Measurements from ENCODE around the gene EPN1.

EPN1 gene

DNA sequence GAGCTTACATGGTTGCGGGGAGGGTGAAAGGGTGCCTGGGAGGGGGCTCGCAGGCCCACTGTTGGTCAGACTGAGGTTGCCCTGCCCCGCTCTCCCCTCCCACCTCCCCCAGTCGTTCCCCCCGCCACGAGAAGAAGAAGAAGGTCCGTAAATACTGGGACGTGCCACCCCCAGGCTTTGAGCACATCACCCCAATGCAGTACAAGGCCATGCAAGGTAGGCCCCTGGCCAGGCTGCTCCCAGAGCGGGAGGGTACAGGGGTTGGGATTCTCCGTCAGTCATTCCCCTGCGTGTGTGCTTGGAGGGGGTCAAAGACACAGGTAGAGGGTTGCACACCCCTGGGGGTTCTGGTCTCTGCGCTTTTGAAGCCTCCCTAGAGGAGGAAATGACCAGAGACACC, 14.6 kb upstream of the EPN1 start:
- no peak for DNase-seq (ENCODE audit: low read depth in 2 of 2, low spot score in 1 of 2)

DNA sequence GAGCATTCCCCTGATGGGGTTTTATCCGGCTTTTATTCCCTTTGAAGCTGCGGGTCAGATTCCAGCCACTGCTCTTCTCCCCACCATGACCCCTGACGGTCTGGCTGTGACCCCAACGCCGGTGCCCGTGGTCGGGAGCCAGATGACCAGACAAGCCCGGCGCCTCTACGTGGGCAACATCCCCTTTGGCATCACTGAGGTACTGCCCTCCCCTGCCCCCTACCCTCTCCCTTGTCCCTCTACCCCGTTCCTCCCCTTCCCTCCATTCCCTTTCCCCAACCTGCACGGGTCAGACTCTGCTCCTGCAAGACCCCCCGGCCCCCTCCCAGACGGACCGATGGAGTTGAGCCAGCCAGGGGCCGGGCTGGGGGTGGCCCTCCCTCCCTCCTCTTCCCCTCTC, 14.0 kb upstream of the EPN1 start:
- DNase-seq (ENCODE audit: low read depth in 2 of 2, low spot score in 1 of 2) = no peak

DNA sequence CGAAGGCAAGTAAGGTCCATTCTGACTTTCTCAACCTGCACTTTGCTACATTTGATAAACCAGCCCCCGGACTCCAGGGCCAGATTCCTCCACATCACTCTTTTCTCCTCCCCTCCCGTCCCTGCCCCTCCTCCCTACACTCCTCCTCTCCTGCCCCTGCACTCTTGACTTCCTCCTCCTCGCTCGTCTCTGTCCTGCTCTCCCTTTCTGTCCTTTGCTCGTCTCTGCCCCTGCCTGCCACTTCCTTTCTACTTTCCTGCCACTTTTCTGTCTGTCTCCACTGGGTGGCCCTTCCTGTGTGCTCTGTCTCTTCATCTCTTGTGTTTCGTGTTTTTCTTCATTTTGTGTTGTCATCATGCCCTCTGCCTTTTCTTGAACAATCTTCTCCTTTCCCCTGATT, 13.2 kb upstream of the EPN1 start:
- no peak for DNase-seq (ENCODE audit: low read depth in 2 of 2, low spot score in 1 of 2)

DNA sequence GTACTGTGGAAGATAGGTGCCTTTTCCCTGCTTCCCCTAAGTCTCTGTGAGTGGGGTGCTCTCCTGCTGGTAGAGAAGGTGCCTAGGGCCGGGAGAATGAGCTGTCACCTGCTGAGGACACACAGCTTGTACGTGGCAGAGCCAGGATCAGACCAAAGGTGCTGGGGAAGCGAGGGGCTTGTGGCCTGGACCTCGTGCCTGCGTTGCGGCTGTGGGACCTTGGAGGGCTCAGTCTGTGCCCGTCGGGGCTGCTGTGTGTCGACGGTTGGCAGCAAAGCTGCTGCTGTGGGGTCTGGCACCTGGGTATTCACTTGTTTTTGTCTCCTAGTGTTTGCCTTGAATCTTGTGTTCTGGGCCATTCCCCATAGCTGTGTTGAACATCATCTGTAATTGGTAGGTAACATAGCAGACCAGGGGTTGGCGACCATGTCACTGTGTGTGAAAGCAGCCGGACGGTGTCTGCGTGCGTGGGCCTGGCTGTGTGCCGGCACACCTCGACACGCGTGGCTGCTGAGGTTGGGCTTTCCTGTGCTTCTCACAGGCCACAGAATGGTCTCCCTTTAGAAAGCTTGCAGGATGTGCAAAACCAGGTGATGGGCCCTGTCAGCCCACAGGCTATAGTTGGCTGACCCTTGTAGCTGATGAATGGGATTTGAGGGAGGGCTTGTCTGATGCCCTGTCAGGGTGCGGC, 11.0 kb upstream of the EPN1 start:
- no peak for DNase-seq (ENCODE audit: low read depth in 2 of 2, low spot score in 1 of 2)

DNA sequence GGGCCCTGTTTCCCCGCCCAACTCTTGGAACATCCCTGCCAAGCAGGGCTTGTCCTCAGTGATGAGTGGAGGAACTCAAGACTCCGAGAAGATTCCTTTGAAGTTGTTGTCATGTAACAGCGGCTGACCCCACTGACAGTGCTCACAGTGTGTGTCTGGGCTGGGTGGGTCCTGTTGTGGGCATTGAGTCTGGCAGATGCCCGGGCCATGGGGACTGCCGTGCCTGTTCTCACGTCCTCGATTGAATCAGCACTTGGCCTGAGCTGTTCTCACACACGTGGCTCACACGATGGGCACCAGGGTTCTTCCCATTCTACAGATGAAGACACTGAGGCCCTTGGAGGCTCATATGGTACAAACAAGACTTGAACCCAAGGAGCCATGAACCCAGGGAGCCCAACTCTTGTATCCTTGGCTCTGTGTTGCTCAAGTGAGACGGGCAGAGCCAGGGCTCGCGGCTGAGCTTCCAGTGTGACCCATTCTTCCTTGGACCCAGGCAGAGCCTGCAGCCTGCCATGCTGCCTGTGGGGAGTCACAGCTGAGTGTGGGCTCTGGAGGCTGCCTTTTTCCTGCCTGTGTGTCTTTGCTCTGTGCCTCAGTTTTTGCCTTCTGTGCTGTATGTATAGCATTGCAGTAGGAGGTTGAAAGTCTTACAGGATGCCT, 8.6 kb upstream of the EPN1 start:
- DNase-seq (ENCODE audit: low read depth in 2 of 2, low spot score in 1 of 2) = no peak

DNA sequence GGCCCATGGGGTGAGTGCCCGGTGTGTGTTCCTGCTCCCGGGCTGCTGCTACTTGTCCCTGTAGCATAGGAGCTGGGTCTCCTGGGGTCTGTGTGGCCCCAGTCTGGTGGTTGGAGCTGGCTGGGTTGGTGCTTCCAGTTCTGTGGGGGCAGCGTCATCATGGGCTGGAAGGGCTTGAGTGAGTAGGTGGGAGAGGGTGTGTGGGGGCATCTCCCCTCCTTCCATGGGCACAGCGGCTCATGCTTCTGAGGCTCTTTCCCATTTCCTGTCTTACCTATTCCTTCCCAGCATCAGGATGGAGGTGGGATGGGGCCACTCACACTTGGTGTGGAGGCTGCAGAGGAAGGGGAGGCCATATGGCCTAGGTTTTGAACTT, 8.0 kb upstream of the EPN1 start:
- no peak for DNase-seq (ENCODE audit: low read depth in 2 of 2, low spot score in 1 of 2)

DNA sequence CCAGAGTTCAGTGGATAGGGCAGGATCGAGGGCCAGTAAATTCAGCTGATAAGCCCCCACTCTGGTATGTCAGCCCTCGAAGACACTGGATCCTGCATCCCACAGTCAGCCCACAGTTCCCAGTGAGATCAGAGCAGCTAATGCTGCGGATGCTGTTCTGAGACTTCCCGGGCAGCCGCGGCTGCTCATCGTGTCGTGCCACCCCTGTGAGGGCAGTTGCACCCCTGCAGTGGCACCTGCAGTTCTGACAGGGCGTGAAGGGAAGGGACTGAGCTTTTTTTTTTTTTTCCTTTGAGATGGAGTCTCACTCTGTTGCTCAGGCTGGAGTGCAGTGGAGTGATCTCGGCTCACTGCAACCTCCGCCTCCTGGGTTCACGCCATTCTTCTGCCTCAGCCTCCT, 7.5 kb upstream of the EPN1 start:
- no peak for DNase-seq (ENCODE audit: low read depth in 2 of 2, low spot score in 1 of 2)

DNA sequence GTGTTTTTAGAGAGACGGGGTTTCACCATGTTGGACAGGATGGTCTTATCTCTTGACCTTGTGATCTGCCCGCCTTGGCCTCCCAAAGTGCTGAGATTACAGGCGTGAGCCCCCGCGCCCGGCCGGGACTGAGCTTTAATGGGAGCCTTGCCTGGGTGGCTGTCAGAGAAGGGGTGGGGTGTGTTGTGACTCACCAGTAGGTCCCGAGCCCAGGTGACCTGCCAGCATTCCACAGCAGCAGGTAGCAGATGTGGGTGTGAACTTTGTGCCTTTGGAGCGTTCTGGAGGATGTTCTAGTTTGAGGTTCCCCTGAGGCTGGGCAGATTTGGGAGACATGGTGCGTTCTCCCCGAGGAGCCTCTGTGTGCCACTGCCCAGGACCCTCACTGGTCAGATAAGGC, 7.1 kb upstream of the EPN1 start:
- no peak for DNase-seq (ENCODE audit: low read depth in 2 of 2, low spot score in 1 of 2)

DNA sequence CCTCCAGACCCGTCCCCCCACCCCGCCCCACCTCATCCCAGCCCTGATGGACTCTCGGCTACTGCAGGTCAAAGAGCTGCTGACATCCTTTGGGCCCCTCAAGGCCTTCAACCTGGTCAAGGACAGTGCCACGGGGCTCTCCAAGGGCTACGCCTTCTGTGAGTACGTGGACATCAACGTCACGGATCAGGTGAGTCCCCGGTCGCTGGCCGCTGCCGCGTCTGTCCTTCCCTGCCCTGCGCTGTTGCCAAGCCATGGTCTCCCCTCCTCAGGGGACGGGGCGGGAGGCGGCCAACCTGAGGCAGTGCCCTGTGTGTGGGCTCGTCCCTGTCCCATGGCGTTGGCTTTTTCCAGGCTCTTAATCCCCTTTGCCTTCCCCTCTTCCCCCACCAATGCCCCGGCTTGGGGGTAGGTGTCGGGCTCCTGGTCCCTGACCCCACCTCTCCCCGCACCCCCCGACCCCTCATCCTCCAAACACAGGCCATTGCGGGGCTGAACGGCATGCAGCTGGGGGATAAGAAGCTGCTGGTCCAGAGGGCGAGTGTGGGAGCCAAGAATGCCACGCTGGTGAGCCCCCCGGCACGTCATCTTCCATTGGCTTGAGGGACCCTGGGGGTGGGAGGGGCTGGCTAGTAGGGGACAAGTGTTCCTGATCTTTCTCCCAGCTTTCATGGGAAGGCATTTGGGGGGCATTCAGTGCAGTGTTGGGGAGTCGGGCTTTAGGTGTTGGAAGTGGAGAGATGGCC, 6.2 kb upstream of the EPN1 start:
- no peak for DNase-seq (ENCODE audit: low read depth in 2 of 2, low spot score in 1 of 2)

DNA sequence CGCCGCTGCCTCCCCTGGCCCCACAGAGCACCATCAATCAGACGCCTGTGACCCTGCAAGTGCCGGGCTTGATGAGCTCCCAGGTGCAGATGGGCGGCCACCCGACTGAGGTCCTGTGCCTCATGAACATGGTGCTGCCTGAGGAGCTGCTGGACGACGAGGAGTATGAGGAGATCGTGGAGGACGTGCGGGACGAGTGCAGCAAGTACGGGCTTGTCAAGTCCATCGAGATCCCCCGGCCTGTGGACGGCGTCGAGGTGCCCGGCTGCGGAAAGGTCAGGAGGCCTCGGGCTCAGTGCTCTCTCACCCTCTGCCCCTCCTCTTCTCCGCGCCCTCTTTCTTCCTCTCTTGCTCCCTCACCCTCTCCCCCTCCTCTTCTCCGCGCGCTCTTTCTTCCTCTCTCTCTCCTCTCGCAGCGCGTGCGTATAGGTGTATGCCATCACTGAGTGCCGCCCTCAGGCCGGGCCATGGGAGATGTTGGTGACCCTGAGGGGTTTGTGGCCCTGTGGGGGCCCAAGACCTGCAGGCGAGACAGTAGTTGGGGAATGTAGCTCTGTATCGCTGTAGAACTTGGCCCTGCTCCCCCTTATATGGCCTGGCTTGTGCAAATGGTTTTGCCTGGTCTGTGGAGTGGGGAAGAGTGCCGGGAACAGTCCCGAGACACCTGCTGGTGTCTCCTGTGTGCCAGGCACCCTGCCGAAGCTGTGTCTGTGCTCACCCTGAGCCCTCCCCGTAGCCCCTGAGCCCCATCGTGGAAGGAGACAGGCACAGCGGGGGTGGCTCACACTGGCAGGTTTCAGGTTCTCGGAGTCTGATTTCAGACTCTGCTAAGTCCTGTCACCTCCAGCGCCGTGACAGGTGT, 5.4 kb upstream of the EPN1 start:
- DNase-seq (ENCODE audit: low read depth in 2 of 2, low spot score in 1 of 2) = no peak

DNA sequence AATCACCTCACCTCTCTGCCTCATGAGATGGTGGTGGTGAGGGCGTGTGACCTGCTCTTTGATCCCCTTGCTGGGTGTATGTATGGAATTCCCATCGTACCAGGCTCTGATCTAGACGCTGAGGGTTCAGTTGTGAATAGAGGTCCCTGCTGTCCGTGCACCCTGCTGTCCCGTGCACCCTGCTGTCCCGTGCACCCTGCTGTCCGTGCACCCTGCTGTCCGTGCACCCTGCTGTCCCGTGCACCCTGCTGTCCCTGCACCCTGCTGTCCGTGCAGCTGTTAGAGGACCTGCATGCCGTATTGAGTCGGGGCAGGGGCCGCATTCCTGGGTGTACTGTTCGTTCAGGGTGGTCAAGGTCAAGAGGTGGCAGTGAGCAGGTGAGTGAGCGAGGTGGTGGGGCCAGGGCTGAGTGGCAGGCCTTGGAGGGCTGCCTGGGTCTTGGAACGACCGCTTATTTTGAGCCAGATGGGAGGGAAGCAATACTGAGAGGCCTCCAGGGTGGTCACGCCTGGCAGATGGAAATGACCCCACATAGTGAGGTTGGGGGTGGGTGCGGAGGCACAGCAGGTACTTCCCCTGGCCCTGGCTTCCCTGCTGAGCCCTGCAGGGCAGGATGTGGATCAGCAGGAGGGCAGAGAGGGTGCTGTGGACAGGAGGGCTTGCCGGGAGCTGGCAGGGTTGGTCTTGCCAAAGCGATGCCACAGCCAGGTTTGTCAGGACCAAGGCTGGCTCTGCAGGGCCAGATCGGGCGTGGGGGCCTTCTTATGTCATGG, 4.6 kb upstream of the EPN1 start:
- DNase-seq (ENCODE audit: low read depth in 2 of 2, low spot score in 1 of 2) = no peak

DNA sequence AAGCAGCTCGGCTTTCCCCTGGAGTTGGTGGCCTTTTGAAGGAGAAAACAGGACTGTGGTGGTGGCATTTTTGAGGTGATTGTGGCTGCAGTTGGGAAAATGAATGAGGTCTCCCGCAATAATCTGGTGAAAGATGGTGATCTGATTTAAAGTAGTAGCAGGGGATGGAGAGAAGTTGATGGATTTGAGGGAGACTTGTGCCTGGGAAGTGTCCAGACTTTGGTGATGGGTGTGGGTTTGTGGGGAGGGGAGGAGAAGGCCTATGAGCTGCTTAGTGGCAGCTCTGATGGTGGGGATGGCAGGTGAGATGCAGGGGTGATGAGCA, 4.0 kb upstream of the EPN1 start:
- DNase-seq (ENCODE audit: low read depth in 2 of 2, low spot score in 1 of 2) = no peak

DNA sequence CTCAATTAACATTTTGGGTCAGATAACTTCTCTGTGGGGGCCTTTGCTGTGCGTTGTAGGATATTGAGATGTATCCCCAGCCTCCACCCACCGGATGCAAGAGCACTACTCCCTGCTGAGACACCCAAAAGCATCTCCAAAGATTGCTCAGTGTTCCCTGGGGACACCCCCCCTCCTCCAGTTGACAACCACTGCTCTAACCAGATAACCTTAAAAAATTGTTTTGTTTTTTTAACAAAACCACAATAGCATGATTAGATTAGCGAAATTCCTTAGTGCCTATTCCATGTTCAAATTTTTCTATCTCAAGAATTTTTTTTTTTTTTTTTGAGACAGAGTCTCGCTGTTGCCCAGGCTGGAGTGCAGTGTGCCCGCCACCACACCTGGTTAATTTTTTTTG, 2.6 kb upstream of the EPN1 start:
- DNase-seq (ENCODE audit: low read depth in 2 of 2, low spot score in 1 of 2) = no peak

DNA sequence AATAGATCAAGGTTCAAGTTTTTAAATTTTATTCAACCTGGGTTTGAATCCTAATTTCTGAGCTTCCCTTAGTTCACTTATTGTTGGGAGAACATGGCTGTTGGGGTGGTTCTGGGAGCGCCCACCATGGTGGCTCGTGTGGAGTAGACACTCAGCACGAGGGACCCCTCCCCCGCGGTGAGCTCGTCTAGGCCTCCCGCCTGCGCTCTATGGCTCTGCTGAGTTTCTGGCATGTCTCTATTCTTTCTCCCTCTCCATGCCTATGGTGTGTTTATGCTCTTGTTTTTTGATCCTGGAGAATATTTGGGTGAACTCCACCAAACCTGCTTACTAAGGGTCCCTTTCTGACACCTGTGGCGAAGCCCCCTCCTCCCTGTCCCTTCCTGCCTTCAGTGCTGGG, 1.6 kb upstream of the EPN1 start:
- no peak for DNase-seq (ENCODE audit: low read depth in 2 of 2, low spot score in 1 of 2)

DNA sequence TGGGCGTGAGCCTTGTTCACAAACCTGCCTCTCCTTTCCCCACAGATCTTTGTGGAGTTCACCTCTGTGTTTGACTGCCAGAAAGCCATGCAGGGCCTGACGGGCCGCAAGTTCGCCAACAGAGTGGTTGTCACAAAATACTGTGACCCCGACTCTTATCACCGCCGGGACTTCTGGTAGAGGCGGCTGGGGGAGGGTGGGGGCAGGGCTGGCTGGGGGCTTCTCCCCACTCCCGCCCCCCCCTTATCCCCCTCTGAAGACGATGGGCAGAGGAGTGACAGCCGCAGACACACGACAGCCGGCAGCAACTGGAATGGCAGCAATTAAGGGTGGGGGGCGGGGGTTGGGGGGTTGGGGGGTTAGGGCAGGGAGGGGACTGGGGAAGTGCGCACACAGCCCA, 1.1 kb upstream of the EPN1 start:
- DNase-seq (ENCODE audit: low read depth in 2 of 2, low spot score in 1 of 2) = no peak

DNA sequence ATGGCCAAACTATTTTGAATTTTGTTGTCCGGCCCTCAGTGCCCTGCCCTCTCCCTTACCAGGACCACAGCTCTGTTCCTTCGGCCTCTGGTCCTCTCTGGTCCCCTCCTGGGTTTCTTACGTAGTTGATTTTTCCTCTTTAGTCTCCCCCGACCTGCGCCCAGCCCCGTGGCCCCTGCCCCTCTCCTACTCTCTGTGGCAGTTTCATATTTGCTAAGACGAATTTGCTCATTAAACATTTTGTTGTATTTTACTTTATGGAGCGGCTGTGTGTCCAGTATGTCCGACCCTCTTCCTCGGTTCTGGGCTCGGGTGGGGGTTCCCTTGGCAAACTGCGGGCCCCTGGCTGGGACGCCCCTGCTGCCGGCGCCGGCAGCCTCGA, 576 bp upstream of the EPN1 start:
- no peak for DNase-seq (ENCODE audit: low read depth in 2 of 2, low spot score in 1 of 2)

DNA sequence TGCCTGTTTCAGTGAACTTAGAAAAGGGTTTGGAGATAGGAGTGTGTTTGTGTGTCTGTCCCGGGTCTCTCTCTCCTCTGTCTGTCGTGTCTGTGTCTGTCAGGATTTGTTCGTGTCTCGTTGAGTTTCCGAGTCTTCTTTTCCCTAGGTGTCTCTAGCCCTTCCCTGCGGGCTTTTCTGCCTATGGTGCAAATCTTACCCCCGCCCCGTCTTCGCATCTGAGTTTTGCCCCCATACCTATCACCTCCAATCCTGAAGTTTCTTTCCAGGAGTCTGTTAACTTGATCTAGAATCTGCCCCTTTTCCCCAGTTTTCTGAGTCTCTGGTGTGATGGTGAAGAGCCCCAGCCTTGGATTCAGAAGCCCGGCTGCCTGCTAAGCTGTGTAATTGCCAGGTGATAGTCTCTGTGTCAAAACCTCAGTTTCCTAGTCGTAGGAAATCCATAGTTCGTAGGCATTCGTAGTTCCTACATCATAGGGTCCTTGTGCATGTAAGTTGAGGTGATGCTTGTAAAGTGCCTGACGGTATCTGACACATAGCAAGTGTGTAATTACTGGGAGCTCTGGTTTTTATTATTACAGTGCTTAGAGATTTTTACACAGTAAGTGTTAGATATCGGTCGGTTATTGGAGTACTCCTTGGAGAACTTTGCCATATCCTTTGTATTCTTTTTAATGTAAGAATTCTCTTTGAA, 782 bp downstream of the EPN1 start:
- DNase-seq (ENCODE audit: low read depth in 2 of 2, low spot score in 1 of 2) = no peak

DNA sequence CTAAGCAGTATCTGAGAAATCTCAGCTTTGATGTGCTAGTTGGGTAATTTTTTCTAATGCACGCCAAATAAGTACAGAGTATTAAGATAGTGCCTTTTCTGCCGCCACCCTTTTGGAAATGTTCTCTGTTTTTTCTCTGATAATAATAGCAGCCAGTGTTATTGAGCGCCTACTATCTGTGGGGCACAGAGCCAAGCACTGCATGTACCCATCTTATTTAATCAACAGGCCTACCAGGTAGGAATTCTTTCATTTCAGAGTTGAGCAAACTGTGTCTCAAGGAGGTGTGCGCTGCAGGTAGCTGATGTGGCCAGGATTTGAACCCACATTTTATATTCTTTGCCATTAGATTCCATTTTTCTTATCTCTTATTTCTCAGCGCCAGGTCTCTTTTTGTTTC, 1.4 kb downstream of the EPN1 start:
- DNase-seq (ENCODE audit: low read depth in 2 of 2, low spot score in 1 of 2) = no peak

DNA sequence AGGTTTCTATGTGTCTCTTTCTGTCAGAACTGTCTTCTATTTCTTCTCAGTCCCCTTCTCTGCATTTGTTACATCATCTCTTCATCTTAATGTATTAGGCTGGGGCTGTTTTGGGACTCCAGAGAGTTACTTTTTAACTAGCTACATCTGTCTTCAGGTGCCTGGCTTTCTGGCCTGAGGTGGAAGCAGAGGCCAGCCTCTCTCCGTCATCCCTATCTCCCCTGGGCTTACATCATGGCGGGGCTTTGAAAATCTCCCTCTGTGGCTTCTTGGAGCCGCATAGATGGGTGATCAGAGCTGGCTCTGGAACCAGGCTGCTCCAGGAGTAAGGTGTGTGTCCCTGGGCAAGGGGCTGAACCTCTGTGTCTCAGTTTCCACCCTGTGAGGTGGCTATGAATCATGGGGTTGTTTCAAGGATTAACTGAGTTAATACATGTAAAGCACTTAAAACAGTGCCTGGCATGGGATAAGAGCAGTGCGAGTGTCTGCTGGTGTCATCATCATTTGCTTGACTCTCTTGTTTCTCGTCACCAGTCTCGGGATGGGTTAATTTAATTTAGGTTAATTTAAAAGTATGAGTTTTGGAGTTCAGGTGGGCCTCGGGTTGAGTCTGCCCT, 2.0 kb downstream of the EPN1 start:
- DNase-seq (ENCODE audit: low read depth in 2 of 2, low spot score in 1 of 2) = no peak

DNA sequence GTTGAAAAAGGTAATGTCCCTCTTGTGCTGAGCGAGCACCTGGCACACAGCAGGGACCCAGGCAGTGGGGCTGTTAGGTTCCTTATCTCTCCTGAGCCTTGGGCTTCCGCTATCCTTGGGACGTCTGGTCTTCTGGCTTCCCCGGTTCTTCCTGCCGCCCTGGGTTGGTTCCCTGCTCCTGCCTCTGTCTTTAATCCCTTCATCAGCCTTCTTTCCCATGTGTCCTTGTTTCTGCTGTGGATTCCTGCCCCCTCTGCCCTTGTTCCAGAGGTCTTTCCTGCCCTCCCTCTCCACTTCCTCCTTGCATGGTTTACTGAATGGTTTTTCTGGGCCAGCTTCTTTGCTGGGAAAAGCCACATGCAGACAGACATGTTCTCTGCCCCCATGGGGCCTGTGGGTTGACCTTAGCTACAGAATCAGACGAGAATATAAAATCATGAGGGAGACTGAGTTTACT, 2.6 kb downstream of the EPN1 start:
- DNase-seq (ENCODE audit: low read depth in 2 of 2, low spot score in 1 of 2) = no peak
